Stimulated activated CD4-positive, alpha-beta T cell treated with anti-CD3 and anti-CD28 coated beads, Interleukin-12 subunit alpha, Interleukin-12 subunit beta, amount 100 ng/mL, for 4 hours (primary cell): ENCODE measurements around the gene SLC1A5.

Source experiments
- DNase-seq: peaks from one replicate; pipeline ENCODE4 v3.0.0-alpha.2; 2020

The SLC1A5 gene

DNA sequence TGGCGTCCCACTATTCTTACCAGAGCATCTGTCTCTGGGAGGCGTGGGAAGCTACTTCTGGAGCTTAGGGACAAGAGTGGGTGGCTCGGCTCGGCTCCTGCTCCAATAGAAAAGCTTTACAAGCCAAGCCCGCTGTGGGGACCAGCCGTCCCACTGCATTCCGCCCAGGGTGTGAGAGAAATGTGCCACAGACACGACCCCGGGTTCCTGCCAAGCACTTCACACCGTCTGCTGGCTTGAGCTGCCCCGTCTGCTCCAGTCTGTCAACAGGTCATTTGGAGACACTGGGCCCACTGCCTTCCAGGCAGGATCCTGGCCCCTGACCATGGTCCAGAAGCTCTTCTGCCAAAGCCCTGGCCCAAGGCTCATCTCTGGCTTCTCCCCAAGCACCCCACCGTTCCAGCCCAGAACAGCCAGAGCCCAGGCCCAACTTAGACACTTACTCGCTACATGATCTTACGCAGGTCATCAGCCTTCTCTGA is 49.1 kb downstream of the SLC1A5 start:
- DNase-seq: no peak

DNA sequence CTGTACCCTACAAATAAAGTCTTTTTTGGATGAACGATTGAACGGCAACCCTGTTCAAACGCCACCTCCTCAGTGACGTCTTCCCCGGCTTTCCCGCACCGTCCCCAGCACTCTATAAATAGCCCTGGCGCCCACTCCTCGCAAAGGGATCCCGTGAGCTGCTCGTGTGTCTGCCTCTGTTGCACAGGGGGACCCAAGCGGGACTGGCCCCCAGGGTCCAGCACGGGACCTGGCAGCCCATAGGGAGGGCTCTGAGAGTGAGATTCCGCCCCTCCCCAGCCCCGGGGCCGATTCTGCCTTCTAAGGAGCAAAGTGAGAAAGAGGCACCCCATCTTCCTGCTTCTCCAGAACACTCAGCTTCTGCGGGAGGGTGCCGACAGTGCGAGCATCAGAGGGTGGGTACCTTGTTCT is 50.6 kb downstream of the SLC1A5 start:
- DNase-seq: no peak

- DNase-seq: no peak
Observed at GRCh38 chr19:46737298-46737654, 51.1 kb downstream of the SLC1A5 start.

GRCh38 chr19:46736531-46737297 is 51.7 kb downstream of the SLC1A5 start:
- no peak for DNase-seq

DNA sequence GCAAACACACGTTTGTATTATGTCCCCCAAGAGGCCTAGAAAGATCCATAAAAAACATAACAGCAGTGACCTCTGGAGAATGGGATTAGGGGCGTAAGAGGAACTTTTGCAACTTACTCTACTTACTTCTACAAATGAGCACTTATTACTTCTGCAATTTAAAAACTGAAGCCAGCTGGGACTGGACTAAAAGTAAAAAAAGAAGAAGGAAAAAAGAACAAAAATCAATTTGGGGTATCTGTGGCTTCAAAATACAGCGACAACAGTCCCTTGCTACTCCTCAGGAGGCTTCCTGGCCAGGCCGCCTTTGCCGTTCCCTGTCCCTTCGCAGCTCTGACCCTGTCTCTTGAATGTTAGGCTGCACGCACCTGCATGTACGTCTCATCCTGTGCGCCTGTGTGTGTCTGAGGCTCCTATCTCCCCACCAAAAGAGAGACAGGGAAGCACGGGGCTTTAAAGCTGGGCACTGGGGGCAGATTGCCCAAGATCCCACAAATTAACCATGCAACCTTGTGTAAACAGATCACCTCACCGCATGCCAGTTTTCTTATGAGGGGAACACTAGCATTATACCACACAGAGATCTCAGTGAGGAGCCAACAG is 54.6 kb downstream of the SLC1A5 start:
- no peak for DNase-seq

DNA sequence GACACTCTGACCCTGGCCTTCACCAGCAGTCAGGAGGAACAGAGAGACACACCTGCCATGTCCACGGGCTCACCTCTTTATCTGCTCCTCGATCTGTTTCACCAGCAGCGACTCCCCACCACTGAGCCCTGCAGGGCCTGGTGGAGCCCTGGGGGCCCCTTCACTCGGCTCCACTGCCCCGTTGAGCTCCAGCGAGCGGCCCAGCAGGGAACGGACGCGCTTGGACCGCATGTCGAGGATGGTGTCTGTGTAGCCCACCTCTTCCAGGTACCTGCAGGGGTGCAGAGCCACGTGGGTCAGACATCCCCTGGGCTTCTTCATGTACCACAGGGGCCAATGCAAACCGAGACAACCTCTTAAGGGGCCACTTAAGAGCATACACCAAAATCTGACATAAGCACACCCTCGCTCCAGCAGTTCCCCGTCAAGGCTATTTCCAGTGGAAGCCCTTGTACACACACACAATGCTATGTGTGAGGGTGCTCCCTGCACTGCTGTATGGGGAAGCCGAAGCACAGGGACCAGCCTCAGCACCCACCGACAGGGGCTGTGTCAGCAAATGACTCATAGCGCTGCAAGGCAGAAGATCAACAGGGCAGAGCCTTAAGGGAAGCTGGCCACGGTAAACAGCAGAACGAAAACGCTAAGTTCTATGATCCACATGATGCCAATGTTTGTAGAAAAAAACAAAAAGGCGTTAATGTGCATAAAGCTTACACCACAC is 55.3 kb downstream of the SLC1A5 start:
- DNase-seq: no peak

GRCh38 chr19:46732172-46732938 is 56.0 kb downstream of the SLC1A5 start:
- DNase-seq: no peak

GRCh38 chr19:46731584-46731983 is 56.8 kb downstream of the SLC1A5 start:
- no peak for DNase-seq

- DNase-seq: no peak
Observed at GRCh38 chr19:46731007-46731501, 57.3 kb downstream of the SLC1A5 start.

GRCh38 chr19:46730595-46730994 is 57.8 kb downstream of the SLC1A5 start:
- DNase-seq: no peak

- no peak for DNase-seq
Observed at GRCh38 chr19:46730187-46730586, 58.2 kb downstream of the SLC1A5 start.

GRCh38 chr19:46729696-46730095 is 58.7 kb downstream of the SLC1A5 start:
- DNase-seq: no peak

GRCh38 chr19:46728693-46729339 is 59.6 kb downstream of the SLC1A5 start:
- peak; percentile 79 for DNase-seq

DNA sequence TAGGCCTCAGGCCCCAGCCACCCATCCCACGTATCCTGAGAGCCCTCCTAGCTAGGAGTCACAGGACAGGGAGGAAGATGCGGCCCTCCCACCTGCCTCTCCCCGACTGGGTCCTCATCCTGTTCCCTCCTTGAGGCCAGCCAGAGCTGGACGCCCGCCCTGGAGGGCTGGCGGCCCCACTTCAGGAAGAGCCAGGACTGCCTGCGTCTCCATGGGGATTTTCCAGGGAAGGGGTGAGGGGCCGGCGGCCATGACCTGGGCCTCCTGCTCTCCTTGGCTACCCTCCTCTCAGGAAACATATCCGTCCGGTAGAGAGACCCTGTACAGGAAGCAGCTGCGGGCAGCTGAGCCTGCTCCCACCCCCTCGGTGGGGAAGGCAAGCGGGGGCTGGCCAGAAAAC is 60.2 kb downstream of the SLC1A5 start:
- DNase-seq: no peak

- DNase-seq: no peak
Observed at GRCh38 chr19:46727757-46728156, 60.6 kb downstream of the SLC1A5 start.

- no peak for DNase-seq
Observed at GRCh38 chr19:46726971-46727501, 61.4 kb downstream of the SLC1A5 start.

GRCh38 chr19:46726551-46726950 is 61.8 kb downstream of the SLC1A5 start:
- no peak for DNase-seq

DNA sequence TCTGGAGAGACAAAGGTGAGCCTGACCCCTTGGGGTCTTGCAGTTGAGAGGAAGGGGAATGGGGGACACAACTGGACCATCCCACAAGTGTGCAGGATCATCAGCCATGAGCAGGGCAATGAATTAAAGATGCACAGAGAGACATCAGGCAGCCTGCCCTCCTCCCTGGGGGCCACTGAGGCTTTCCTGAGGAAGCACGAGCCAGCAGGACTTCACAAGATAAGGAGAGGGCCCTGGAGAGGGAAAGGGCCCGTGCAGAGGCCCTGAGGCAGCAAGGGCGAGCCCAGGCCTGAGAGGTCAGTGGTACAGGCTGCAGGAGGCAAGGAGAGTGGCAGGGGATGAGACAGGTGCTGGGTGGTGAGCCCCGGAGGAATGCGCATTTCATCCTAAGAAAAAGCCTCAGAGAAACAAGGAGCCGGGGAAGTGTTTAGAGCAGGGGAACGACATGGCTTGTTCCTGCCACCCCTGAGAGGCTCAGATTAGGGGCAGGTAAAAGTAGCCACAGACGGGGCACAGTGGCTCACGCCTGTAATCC is 62.5 kb downstream of the SLC1A5 start:
- no peak for DNase-seq

- DNase-seq: no peak
Observed at GRCh38 chr19:46725036-46725820, 63.2 kb downstream of the SLC1A5 start.
